ENCODE results near the gene EFHD2. TPM values are rescaled to one million over a fixed set of nuclear protein-coding genes. Genes with fewer than 3 reads are reported as not detected.
"Not testable (repeated sequence)": the region's sequence is repeated elsewhere in the genome, so short reads cannot be mapped to it uniquely, and the experiment has no call there.

Gene EFHD2
- total RNA-seq, 2 donors from 2014 or later: 33.4 to 39.8 TPM

GRCh38 chr1:15463926-15464322 is 54.2 kb downstream of the EFHD2 start:
- intact Hi-C loops (cut with DNase I); DNase-seq (ENCODE audit: low spot score): not testable (repeated sequence)

- no peak for DNase-seq (ENCODE audit: low spot score)
- intact Hi-C loops (cut with DNase I): no loop called here
Measured at GRCh38 chr1:15465674-15466073, 56.0 kb downstream of the EFHD2 start.

- intact Hi-C loops (cut with DNase I): not testable (repeated sequence)
Measured at GRCh38 chr1:15466955-15467625, 57.4 kb downstream of the EFHD2 start.

GRCh38 chr1:15468145-15468544 is 58.5 kb downstream of the EFHD2 start:
- DNase-seq (ENCODE audit: low spot score): no peak

More at GRCh38 chr1:15466955-15467625, 57.4 kb downstream of the EFHD2 start:
- DNase-seq (ENCODE audit: low spot score): not testable (repeated sequence)

DNA sequence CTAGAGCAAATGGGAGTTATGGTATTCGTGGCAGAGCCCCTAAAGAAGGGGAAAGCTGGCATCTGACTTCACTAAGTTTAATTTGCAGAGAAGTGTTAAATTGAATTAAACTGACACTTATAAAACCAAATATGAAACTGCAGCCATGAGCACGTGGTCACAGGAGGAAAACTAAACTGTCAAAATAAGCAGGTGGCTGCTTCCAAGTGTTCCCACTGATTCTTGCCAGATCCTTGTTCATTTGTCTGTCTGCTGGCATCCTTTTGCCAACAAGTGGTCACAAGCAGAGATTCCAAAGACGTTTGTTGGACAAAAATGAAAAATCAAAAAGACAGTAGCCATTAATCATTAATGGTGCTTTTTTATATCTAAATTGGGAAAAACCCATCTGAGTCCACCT is 59.7 kb downstream of the EFHD2 start:
- no peak for DNase-seq (ENCODE audit: low spot score)
- intact Hi-C loops (cut with DNase I): no loop called here

More at GRCh38 chr1:15468145-15468544, 58.5 kb downstream of the EFHD2 start:
- intact Hi-C loops (cut with DNase I): no loop called here

- DNase-seq (ENCODE audit: low spot score); intact Hi-C loops (cut with DNase I): not testable (repeated sequence)
Measured at GRCh38 chr1:15469821-15470448, 60.2 kb downstream of the EFHD2 start.

DNA sequence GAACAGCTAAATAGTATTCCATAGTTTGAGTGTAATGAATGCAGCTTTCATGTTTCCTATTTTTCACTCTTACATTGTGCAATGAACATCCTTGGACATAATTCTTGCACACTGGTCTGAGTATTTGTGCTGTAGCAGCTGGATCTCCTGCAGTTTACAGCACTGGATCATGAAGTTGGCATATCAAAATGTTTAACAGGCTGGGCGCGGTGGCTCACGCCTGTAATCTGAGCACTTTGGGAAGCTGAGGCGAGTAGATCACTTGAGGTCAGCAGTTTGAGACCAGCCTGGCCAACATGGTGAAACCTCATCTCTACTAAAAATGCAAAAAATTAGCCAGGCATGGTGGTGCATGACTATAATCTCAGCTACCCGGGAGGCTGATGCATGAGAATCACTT is 61.4 kb downstream of the EFHD2 start:
- intact Hi-C loops (cut with DNase I); DNase-seq (ENCODE audit: low spot score): not testable (repeated sequence)

DNA sequence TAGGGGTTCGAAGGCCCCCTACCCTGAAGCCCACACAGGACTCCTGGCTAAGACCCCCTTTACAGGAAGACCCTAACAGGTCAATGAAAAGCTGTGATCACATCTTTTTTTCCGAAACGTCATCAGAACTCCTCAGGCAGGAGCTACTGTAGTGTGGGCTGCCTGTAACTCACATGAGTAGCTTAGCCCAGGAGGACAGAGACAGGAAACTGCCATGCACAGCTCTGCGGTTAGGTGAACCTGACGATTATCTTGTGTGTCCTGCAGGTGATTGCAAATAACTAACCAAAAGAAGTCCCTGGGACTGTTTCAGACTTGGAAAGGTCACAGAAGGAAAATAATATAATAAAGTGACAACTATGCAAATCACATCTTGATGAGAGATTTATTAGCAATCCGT is 62.0 kb downstream of the EFHD2 start:
- DNase-seq (ENCODE audit: low spot score); intact Hi-C loops (cut with DNase I): not testable (repeated sequence)

- DNase-seq (ENCODE audit: low spot score): no peak
- intact Hi-C loops (cut with DNase I): no loop called here
Measured at GRCh38 chr1:15472587-15472986, 62.9 kb downstream of the EFHD2 start.

GRCh38 chr1:15475752-15476314 is 66.1 kb downstream of the EFHD2 start, which contains the start of gene CELA2B:
TSS of gene CELA2B (plus strand) at chr1:15476104. CDS start at chr1:15476126, 22 bp downstream.
- intact Hi-C loops (cut with DNase I): no loop called here
- no peak for DNase-seq (ENCODE audit: low spot score)

GRCh38 chr1:15476927-15477326 is 67.2 kb downstream of the EFHD2 start:
- intact Hi-C loops (cut with DNase I): no loop called here
- DNase-seq (ENCODE audit: low spot score): no peak

DNA sequence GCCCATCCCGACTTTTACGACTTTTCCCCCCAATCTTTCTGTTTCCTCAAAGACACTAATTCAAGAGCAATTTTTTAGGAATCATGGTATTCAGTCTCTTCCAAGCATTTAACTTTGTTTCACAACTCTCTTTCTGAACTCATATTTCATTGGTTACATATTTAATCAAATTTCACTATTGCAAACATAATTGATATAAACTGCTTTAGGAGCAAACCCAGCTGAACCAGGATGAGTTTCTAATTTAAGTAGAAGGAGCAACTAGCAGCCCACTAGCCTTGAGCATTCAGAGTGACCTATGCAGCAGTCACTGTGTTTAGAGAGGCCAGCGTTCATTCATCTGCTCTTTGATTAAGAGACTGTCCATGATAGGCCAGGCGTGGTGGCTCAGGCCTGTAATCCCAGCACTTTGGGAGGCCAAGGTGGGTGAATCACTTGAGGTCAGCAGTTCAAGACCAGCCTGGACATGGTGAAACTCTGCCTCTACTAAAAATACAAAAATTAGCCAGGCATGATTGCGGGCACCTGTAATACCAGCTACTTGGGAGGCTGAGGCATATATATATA is 68.0 kb downstream of the EFHD2 start:
- DNase-seq (ENCODE audit: low spot score): no peak
- intact Hi-C loops (cut with DNase I): no loop called here

Other genes starting within 250 kb of the EFHD2 start
- under 1 TPM in 1 of 2 donors, not detected in 1; 0.43 TPM for gene FHAD1, start 162.7 kb upstream of the EFHD2 start, total RNA-seq
- gene CTRC, start 28.6 kb downstream of the EFHD2 start, total RNA-seq: 1 to 10 TPM in 1 of 2 donors, not detected in 1; 1.8 TPM
- gene CELA2A, start 46.8 kb downstream of the EFHD2 start, total RNA-seq: 1 to 10 TPM in 1 of 2 donors, not detected in 1; 1.6 TPM
- gene CELA2B, start 66.2 kb downstream of the EFHD2 start, total RNA-seq: under 1 TPM in 1 of 2 donors, not detected in 1; 0.33 TPM
- gene CASP9, start 114.3 kb downstream of the EFHD2 start, total RNA-seq: 10 to 100 TPM in 1 of 2 donors, 1 to 10 TPM in 1; 9.7 to 10.8 TPM
- gene DNAJC16, start 117.0 kb downstream of the EFHD2 start, total RNA-seq: 10 to 100 TPM; 12.4 to 14.2 TPM
- under 1 TPM in 1 of 2 donors, not detected in 1; 0.14 TPM for gene AGMAT, start 175.2 kb downstream of the EFHD2 start, total RNA-seq
- gene DDI2, start 207.6 kb downstream of the EFHD2 start, total RNA-seq: 10 to 100 TPM; 23.8 to 27.4 TPM

All from posterior vena cava (tissue), 2 donors.